ENCODE measurements around the gene FZR1. TPM values are rescaled to one million over a fixed set of nuclear protein-coding genes. Genes with fewer than 3 reads are reported as not detected.
A peak's percentile ranks its signal among the peaks of the same experiment; 100 is the strongest.

The FZR1 gene
- total and polyA plus RNA-seq, 2 experiments from 2014 or later, result 48.6 to 68.5 TPM

- H3K27ac ChIP-seq, result no peak overlapping the region
- H3K4me3 ChIP-seq, result no peak overlapping the region
- TF ChIP-seq, protein P1, sequence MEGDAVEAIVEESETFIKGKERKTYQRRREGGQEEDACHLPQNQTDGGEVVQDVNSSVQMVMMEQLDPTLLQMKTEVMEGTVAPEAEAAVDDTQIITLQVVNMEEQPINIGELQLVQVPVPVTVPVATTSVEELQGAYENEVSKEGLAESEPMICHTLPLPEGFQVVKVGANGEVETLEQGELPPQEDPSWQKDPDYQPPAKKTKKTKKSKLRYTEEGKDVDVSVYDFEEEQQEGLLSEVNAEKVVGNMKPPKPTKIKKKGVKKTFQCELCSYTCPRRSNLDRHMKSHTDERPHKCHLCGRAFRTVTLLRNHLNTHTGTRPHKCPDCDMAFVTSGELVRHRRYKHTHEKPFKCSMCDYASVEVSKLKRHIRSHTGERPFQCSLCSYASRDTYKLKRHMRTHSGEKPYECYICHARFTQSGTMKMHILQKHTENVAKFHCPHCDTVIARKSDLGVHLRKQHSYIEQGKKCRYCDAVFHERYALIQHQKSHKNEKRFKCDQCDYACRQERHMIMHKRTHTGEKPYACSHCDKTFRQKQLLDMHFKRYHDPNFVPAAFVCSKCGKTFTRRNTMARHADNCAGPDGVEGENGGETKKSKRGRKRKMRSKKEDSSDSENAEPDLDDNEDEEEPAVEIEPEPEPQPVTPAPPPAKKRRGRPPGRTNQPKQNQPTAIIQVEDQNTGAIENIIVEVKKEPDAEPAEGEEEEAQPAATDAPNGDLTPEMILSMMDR (IDR thresholded peaks at IDR 0.05; ENCODE audit: low read depth, low read length), result no peak
- no peaks in the 10 kb centered on the region for H3K9me3 ChIP-seq (ENCODE audit: low read depth)
- H3K36me3 ChIP-seq, result no peaks in the 10 kb centered on the region
- H3K4me1 ChIP-seq (ENCODE audit: low read depth), result no peaks in the 10 kb centered on the region
- DNase-seq (ENCODE audit: low read depth in 1 of 2, low spot score in 1 of 2), result no peak
- H3K27me3 ChIP-seq, result no peaks in the 10 kb centered on the region
These were observed 45.1 kb downstream of the FZR1 start for GRCh38 chr19:3550947-3551791.

DNA sequence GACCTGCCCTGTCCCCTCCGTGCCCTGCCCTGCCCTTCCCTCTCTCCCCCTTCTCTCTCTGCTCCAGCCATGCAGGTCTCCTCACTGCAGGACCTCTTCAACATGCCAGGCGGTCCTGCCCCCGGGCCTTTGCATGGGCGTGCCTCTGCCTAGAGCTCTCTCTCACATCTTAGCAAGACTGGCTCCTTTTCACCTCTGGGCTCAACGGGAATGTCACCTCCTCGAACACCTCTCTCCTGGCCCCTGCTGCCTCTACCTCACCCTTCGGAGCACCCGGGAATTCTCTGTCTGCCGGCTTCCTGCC lies 45.6 kb downstream of the FZR1 start:
- DNase-seq (ENCODE audit: low read depth in 1 of 2, low spot score in 1 of 2), result no peak
- Histone ChIP-seq H3K9me3 (ENCODE audit: low read depth) (no peaks in the 10 kb centered on the region), H3K4me3 (no peak overlapping the region), H3K27ac (no peak overlapping the region), H3K27me3 (no peaks in the 10 kb centered on the region), H3K4me1 (ENCODE audit: low read depth) (no peaks in the 10 kb centered on the region), H3K36me3 (no peaks in the 10 kb centered on the region)
- TF ChIP-seq, protein P1 (IDR thresholded peaks at IDR 0.05; ENCODE audit: low read depth, low read length), result no peak

DNA sequence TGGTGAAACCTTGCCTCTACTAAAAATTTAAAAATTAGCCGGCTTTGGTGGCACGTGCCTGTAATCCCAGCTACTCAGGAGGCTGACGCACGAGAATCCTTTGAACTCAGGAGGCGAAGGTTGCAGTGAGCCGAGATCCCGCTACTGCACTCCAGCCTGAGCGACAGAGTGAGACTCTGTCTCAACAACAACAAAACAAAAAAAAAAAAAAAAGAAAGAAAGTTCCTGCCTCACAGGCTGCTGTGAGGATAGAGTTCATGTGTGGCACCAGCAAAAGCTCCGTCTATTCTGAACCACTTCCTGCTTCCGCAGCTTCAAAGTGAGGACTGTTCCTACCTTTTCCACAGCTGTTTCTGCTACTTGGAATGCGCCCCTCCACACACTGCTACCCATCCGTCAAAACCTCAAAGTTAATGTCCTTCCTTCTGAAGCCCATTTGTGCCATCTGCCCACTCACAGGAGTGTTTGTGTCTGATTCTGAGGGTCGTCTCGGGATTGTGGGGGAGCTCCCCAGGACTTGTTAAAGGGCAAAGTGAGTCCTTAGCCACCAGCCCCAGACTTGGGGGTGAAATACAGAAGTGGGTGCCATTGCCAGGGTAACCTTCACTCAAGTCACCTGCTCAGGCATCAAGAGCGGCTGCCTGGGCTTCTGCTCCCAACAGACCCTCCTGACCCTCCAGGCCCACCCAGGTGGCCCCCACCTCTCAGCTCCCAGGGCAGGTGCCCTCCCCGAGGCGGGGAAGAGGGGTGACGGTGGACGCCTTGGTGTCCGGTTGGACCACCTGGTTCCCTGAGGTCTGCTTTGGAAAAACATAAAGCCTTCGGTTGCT lies 48.4 kb downstream of the FZR1 start:
- Histone ChIP-seq H3K9me3 (ENCODE audit: low read depth) (no peaks in the 10 kb centered on the region), H3K27me3 (no peaks in the 10 kb centered on the region), H3K4me3 (no peak overlapping the region), H3K36me3 (no peaks in the 10 kb centered on the region), H3K4me1 (ENCODE audit: low read depth) (no peaks in the 10 kb centered on the region), H3K27ac (no peak overlapping the region)
- TF ChIP-seq, protein P1 (IDR thresholded peaks at IDR 0.05; ENCODE audit: low read depth, low read length), result no peak
- no peak for DNase-seq (ENCODE audit: low read depth in 1 of 2, low spot score in 1 of 2)

DNA sequence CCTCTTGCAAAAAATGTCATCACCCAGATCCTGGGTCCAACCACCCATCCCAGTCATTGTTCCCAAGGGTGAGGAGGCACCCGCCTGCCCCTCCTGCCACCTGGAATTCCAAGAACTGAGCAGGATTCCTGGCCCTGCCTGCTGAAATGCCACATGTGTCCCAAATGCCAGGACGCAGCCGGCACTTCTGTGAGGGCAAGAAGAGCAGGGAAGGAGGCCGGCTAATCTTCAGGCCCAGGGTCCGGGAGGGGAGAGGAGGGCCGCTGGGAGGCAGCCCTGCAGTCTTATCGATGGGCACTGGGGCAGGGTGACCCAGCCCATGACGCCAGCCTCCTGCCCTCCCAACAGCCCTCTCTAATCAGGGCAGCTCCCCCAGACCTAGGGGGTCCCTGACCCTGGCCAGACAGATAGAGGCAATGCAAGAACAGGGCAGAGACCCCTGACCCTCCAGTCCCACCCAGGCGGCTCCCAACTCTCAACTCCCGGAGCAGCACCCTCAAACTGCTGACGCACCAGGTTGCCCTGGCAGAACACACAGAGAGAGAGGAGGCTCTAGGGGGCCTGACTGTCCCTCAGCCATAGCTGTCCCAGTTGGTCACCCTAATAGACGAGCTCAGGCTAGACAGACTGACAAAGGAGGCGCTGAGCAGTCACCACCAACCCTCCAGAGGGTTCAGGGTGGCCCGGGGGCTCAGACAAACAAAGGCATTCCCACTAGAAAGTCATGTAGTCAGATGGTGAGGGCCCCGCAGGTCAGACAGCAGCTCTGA lies 49.7 kb downstream of the FZR1 start:
- no peaks in the 10 kb centered on the region for H3K4me1 ChIP-seq (ENCODE audit: low read depth)
- no peaks in the 10 kb centered on the region for H3K27me3 ChIP-seq
- no peak overlapping the region for H3K27ac ChIP-seq
- H3K36me3 ChIP-seq, result no peaks in the 10 kb centered on the region
- DNase-seq (ENCODE audit: low read depth in 1 of 2, low spot score in 1 of 2), result no peak
- no peak overlapping the region for H3K4me3 ChIP-seq
- TF ChIP-seq, protein P1 (IDR thresholded peaks at IDR 0.05; ENCODE audit: low read depth, low read length), result no peak
- H3K9me3 ChIP-seq (ENCODE audit: low read depth), result no peaks in the 10 kb centered on the region

DNA sequence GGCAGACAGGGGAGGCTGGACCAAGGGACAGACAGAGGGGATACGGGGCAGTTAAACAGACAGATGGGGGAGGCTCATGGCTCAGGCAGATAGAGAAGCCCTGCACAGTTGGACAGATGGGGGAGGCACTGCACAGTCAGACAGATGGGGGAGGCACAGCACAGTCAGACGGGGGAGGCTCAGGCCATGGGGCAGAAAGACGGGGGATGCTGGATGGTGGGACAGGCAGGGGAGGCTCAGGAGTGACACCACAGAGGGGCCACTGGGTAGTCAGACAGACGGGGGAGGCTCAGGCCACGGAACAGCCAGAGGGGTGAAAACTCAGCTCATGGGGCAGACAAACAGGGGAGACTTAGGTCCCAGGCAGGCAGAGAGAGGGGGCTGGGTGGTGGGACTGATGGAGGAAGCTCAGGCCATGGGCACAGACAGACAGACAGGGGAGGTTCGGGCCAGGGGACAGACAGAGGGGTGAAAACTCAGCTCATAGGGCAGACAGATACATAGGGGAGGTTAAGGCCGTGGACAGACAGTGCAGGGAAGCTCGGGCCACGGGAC lies 50.4 kb downstream of the FZR1 start:
- H3K27me3 ChIP-seq, result no peaks in the 10 kb centered on the region
- peak overlapping the region; percentile 66 for H3K4me3 ChIP-seq
- H3K9me3 ChIP-seq (ENCODE audit: low read depth), result no peaks in the 10 kb centered on the region
- no peak for DNase-seq (ENCODE audit: low read depth in 1 of 2, low spot score in 1 of 2)
- TF ChIP-seq, protein P1 (IDR thresholded peaks at IDR 0.05; ENCODE audit: low read depth, low read length), result no peak
- H3K36me3 ChIP-seq, result no peaks in the 10 kb centered on the region
- no peak overlapping the region for H3K27ac ChIP-seq
- no peaks in the 10 kb centered on the region for H3K4me1 ChIP-seq (ENCODE audit: low read depth)

Measured in cardiac muscle cell (in vitro differentiated cells and primary cell).